GM06990 (cell line): ENCODE results near the gene HYAL1.
"Not testable (repeated sequence)": the region's sequence is repeated elsewhere in the genome, so short reads cannot be mapped to it uniquely, and the experiment has no call there.

Source experiments
- DNase-seq: peaks from one replicate; pipeline ENCODE4 v3.0.0-alpha.2; 2011; ENCODE audit not compliant: insufficient read length; ENCODE audit errors: extremely low read depth
- H3K27me3 ChIP-seq: replicated peaks from 2 replicates; pipeline ENCODE4 v1.6.0; 2011; ENCODE audit warnings: low read length; ENCODE audit not compliant: control insufficient read depth, insufficient read depth
- H3K36me3 ChIP-seq: 2 replicates; pipeline ENCODE4 v1.5.1; 2011; ENCODE audit warnings: low read length; ENCODE audit not compliant: control insufficient read depth, insufficient read depth
- H3K4me3 ChIP-seq: replicated peaks from 2 replicates; pipeline ENCODE4 v1.5.1; 2011; ENCODE audit warnings: low read depth, mild to moderate bottlenecking, control low read depth, low read length
- TF ChIP-seq, protein P1 (sequence below): IDR thresholded peaks from 2 replicates; pipeline ENCODE4 v1.5.1; 2011; ENCODE audit warnings: low read length, control low read depth, mild to moderate bottlenecking, inconsistent platforms; ENCODE audit not compliant: insufficient read depth, poor library complexity, severe bottlenecking

The HYAL1 gene

DNA sequence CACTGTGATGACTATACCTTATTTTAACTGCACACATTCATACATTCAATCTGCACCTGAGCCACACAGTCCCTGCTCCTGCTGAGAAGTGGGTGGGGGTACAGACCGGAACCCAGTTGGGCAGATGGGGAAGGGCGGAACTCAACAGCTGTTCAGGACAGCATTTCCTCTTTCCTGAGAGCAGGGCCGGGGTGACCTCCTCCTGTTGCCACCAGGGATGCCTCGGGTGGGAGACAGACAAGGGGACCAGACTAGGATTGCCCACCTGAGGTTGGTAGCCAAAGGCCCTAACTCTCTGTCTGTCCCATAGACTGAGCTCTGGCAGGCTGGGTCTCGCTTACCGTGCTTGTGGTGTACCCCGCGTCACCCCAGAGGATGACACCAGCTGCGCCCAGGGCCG is 15.2 kb upstream of the HYAL1 start:
- TF ChIP-seq, protein P1, sequence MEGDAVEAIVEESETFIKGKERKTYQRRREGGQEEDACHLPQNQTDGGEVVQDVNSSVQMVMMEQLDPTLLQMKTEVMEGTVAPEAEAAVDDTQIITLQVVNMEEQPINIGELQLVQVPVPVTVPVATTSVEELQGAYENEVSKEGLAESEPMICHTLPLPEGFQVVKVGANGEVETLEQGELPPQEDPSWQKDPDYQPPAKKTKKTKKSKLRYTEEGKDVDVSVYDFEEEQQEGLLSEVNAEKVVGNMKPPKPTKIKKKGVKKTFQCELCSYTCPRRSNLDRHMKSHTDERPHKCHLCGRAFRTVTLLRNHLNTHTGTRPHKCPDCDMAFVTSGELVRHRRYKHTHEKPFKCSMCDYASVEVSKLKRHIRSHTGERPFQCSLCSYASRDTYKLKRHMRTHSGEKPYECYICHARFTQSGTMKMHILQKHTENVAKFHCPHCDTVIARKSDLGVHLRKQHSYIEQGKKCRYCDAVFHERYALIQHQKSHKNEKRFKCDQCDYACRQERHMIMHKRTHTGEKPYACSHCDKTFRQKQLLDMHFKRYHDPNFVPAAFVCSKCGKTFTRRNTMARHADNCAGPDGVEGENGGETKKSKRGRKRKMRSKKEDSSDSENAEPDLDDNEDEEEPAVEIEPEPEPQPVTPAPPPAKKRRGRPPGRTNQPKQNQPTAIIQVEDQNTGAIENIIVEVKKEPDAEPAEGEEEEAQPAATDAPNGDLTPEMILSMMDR: no peak
- no peak for DNase-seq
- H3K27me3 ChIP-seq: no peaks in the 10 kb centered on the region
- peaks cover 5% of the 10 kb centered on the region for H3K36me3 ChIP-seq
- H3K4me3 ChIP-seq: no peak overlapping the region

DNA sequence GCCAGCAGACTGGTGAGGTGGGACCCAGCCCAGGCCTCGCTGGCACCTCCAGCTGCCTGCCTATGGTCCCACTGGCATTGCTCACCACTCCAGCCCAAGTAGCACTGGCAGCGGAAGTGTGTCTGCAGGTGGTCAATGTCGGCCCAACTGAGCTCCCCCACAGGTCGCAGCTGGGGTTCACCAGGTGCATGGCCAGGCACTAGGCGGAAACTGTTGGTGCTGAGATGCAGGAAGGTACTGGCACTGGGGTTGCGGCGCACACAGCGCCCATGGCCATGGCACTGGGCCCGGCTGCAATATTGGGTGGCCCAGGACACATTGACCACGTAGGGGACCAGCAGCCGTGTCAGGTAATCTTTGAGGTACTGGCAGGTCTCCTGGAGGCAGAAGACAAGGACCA is 14.8 kb upstream of the HYAL1 start:
- Histone ChIP-seq H3K27me3 (no peaks in the 10 kb centered on the region), H3K4me3 (no peak overlapping the region), H3K36me3 (peaks cover 5% of the 10 kb centered on the region)
- no peak for DNase-seq
- TF ChIP-seq, protein P1: no peak

DNA sequence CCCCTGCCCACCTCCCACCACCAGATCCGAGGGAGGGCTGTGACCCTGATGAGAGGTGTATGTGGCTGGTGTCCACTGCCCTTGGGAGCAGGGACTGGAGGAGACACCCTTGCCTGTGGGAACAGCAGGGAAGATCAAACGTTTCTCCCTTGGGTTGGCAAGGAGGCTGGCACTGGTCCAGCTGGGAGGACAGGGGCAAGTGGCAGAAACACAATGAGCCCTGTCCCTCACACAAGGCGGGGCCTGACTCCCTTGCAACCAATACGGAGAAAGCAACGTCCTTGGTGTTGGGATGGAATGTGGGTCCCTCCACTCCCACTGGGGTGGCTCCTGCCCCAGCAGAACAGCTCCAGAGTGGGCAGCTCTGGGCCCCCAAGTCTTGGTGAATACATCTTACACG is 13.9 kb upstream of the HYAL1 start:
- no peak for DNase-seq
- Histone ChIP-seq H3K4me3 (no peak overlapping the region), H3K36me3 (peaks cover 5% of the 10 kb centered on the region), H3K27me3 (no peaks in the 10 kb centered on the region)
- TF ChIP-seq, protein P1: no peak

DNA sequence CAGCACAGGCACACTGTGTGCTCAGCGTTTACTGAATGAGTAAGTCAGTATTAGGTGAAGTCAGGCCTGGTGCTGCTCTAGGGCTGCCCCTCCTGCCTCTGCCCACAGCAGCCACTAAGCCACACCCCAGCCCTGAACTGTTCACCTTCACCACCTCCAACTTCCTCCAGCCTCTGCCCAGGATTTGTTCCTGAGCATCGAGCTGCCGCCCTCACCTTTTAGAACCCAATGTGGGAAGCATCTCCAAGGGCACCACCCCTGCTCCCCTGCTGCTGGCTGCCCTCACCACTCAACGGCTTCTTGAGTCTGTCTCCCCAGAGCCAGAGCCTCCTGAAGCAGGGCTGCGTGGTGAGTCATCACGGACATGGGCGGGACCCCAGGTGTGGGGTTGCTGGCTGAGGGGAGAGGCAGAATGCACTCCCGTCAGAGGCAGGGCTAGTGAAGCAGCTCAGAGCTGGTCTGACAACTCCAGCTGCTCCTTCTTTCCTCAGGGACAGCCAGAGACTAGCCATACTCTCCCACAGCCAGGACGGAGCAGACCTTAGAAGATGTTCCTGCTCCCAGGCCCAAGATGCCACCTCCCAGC is 13.4 kb upstream of the HYAL1 start:
- H3K36me3 ChIP-seq: peaks cover 5% of the 10 kb centered on the region
- no peaks in the 10 kb centered on the region for H3K27me3 ChIP-seq
- no peak overlapping the region for H3K4me3 ChIP-seq
- DNase-seq: peak; percentile 65
- TF ChIP-seq, protein P1: no peak

DNA sequence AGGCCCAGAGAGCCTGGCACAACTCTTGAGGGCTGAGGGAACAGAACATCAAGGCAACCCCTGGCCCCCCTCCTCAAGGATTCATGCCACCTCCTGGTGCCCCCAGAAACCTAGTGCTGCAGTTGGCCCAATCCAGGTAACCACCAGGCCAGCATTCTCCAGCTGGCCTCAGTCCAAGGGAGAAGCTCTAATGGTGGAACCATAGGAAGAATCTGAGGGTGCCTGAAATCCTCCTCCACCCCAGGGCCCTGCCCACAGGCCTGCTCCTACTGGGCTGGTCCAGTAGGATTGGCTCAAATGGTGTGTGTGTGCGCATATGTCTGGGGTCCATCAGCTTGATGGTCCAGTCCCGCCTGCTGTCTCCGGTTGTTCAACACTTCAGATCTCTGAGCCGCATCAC is 11.4 kb upstream of the HYAL1 start:
- TF ChIP-seq, protein P1: no peak
- Histone ChIP-seq H3K4me3 (no peak overlapping the region), H3K36me3 (peaks cover 5% of the 10 kb centered on the region), H3K27me3 (no peaks in the 10 kb centered on the region)
- DNase-seq: no peak

DNA sequence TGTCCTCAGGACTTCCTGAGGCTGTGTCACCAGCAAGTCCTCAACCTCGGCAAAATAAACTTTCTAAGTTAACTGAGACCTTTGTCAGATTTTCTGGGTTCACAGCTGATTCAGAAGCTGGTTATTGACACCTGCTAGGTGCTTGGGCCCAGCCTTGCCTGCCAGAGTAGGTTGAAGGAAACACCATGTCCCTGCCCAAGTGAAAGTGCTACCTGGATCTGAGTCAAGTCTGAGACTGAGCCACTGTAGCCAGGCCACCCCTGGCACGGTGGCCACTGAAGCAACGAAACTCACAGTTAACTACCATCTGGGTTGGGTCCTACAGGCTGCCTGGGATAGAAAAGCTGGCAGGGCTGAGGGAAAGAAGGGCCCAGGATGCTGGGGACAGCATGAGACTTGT is 11.0 kb upstream of the HYAL1 start:
- TF ChIP-seq, protein P1: no peak
- no peak for DNase-seq
- Histone ChIP-seq H3K36me3 (peaks cover 5% of the 10 kb centered on the region), H3K27me3 (no peaks in the 10 kb centered on the region), H3K4me3 (no peak overlapping the region)

DNA sequence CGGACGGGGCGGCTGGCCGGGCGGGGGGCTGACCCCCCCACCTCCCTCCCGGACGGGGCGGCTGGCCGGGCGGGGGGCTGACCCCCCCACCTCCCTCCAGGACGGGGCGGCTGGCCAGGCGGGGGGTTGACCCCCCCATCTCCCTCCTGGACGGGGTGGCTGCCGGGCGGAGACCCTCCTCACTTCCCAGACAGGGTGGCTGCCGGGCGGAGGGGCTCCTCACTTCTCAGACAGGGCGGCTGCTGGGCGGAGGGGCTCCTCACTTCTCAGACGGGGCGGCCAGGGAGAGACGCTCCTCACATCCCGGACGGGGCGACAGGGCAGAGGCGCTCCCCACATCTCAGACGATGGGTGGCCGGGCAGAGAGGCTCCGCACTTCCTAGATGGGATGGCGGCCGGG is 8.7 kb upstream of the HYAL1 start:
- not testable (repeated sequence) for H3K36me3 ChIP-seq, DNase-seq, H3K27me3 ChIP-seq, H3K4me3 ChIP-seq
